Adipocyte (in vitro differentiated cells): Measurements from ENCODE around the gene CCL24.

Experiments
- DNase-seq: peaks from one replicate; pipeline ENCODE4 v3.0.0-alpha.2; 2015; ENCODE audit warnings: low read depth
- H3K27me3 ChIP-seq: replicated peaks from 2 replicates; pipeline ENCODE4 v1.7.0; 2013; ENCODE audit warnings: mild to moderate bottlenecking, low read length, moderate library complexity; ENCODE audit not compliant: control insufficient read depth, insufficient read depth
- H3K36me3 ChIP-seq: 2 replicates; pipeline ENCODE4 v1.7.0; 2013; ENCODE audit warnings: low read length, mild to moderate bottlenecking, moderate library complexity; ENCODE audit not compliant: control insufficient read depth, insufficient read depth, severe bottlenecking
- H3K4me1 ChIP-seq: 2 replicates; pipeline ENCODE4 v1.7.0; 2013; ENCODE audit warnings: mild to moderate bottlenecking, low read length, moderate library complexity; ENCODE audit not compliant: control insufficient read depth, insufficient read depth
- H3K4me3 ChIP-seq: 2 replicates; pipeline ENCODE4 v1.7.0; 2013; ENCODE audit warnings: mild to moderate bottlenecking, low read length, moderate library complexity
- H3K9ac ChIP-seq: 2 replicates; pipeline ENCODE4 v1.7.0; 2013; ENCODE audit warnings: mild to moderate bottlenecking, low read length, moderate library complexity
- H3K9me3 ChIP-seq: 2 replicates; pipeline ENCODE4 v1.7.0; 2013; ENCODE audit warnings: mild to moderate bottlenecking, low read length, moderate library complexity; ENCODE audit not compliant: control insufficient read depth

Gene CCL24

DNA sequence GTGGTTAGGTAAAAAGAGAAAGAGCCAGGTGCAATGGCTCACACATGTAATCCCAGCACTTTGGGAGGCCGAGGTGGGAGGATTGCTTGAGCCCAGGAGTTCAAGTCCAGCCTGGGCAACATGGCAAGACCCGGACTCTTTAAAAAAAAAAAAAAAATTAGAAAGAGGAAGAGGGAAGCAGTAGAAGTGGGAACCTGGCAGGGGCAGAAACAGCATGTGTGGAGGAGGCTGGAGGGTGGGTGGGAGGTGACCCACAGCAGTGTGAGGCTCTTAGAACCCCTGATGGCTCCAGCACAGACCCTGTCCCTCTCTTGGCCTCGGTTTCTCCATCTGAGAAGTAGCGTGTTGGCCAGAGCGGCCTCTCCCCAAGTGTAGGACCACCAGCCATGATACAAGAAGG lies 4.9 kb upstream of the CCL24 start:
- Histone ChIP-seq H3K9ac (no peak overlapping the region), H3K36me3 (no peaks in the 10 kb centered on the region), H3K4me1 (no peaks in the 10 kb centered on the region), H3K4me3 (no peak overlapping the region), H3K9me3 (no peaks in the 10 kb centered on the region), H3K27me3 (peaks cover 27% of the 10 kb centered on the region)
- DNase-seq, result no peak

DNA sequence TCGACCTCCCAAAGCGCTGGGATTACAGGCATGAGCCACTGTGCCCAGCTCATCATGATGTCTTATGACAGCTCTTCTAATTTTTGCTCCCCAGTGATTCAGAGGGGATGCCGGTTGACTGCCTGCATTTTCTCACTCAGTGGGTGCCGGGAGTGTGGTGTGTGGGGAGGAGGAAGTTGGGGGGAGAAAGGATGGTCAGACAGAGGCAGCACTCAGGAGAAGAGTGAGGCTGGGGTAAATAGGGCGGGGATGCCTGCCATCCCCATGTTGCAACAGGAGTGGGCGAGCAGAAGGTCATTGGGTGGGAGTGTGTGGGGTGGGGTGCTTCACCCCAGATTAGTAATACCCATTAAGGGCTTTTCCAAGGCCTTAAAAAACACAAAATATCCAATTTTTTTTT lies 3.5 kb upstream of the CCL24 start:
- DNase-seq, result no peak
- Histone ChIP-seq H3K9me3 (no peaks in the 10 kb centered on the region), H3K36me3 (no peaks in the 10 kb centered on the region), H3K27me3 (peaks cover 18% of the 10 kb centered on the region), H3K4me1 (no peaks in the 10 kb centered on the region), H3K9ac (no peak overlapping the region), H3K4me3 (no peak overlapping the region)

DNA sequence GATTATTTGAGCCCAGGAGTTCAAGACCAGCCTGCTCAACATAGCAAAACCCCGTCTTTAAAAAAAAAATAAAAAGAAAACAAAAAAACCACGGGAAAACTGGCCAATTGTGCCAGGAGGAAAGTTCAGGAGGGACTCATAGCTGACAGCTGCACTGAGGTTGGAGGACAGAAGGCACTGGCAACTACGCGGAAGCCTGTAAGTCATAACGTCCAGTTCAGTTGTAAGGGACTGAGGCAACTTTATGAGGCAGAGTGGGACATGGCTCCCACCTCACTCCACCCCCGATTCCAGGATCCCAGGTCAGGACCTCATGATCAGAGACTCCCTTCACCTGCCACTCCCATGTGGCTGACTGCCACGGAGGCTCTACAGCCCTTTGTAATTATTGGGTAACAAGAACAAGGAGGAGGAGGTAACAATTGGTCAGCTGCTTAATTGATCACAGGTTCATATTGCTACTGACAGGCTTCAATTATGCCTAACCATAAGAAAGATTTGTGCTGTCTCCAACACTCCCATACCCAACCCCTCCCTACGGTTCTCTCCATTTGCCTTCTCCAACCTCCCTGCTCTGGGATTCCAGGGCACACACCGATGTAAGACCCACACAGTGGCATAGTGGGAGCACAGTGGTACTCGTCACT lies 1.9 kb upstream of the CCL24 start:
- H3K4me3 ChIP-seq, result no peak overlapping the region
- DNase-seq, result no peak
- H3K9ac ChIP-seq, result no peak overlapping the region

DNA sequence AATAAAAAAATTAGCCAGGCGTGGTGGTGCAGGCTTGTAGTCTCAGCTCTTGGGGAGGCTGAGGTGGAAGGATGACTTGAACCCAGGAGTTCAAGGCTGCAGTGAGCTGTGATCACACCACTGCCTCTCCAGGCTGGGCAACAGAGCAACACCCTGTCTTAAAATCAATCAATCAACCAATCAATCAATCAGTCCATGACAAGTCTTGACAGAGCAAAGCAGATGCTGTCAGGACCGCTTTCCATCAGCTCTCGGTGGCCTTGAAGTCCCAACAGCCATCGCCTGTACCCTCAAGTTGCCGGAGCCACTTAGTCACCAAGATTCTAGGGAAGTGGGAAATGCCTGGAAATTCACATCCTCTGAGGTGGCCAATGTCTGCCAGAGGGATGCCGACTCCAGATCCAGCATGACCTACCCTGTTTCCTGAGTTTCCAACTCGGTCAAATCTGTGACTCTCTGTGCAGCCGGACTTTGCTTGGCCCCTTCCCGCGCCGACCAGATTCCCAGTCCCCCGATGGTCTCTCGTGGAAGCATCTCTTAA lies 871 bp upstream of the CCL24 start:
- no peaks in the 10 kb centered on the region for H3K4me1 ChIP-seq
- no peak overlapping the region for H3K9ac ChIP-seq
- H3K4me3 ChIP-seq, result no peak overlapping the region
- H3K9me3 ChIP-seq, result no peaks in the 10 kb centered on the region
- H3K27me3 ChIP-seq, result peaks cover 10% of the 10 kb centered on the region
- no peaks in the 10 kb centered on the region for H3K36me3 ChIP-seq
- no peak for DNase-seq

More for the DNA sequence above, 1.9 kb upstream of the CCL24 start:
- H3K27me3 ChIP-seq, result peaks cover 10% of the 10 kb centered on the region
- no peaks in the 10 kb centered on the region for H3K4me1 ChIP-seq
- no peaks in the 10 kb centered on the region for H3K9me3 ChIP-seq
- H3K36me3 ChIP-seq, result no peaks in the 10 kb centered on the region

DNA sequence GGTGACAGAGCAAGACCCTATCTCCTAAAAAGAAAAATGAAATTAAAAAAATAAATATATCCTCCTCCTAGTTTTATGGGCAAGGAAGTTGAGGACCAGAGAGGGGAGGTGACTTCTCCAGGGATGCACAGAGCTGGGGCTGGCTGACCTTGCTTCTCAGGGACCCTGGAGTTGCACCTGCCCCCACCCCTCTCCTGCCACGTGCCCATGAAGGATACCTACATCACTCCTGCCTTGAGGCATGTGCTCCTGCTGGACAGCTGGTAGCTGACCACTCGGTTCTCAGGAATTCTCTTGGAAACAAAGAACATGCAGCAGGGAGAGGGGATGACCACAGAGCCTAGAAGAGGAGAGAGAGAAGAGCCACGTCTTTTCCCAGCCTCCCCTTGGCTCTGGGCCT lies 522 bp downstream of the CCL24 start:
- no peaks in the 10 kb centered on the region for H3K36me3 ChIP-seq
- H3K4me1 ChIP-seq, result no peaks in the 10 kb centered on the region
- no peak overlapping the region for H3K9ac ChIP-seq
- peaks cover 10% of the 10 kb centered on the region for H3K27me3 ChIP-seq
- DNase-seq, result no peak
- H3K4me3 ChIP-seq, result no peak overlapping the region
- H3K9me3 ChIP-seq, result no peaks in the 10 kb centered on the region

DNA sequence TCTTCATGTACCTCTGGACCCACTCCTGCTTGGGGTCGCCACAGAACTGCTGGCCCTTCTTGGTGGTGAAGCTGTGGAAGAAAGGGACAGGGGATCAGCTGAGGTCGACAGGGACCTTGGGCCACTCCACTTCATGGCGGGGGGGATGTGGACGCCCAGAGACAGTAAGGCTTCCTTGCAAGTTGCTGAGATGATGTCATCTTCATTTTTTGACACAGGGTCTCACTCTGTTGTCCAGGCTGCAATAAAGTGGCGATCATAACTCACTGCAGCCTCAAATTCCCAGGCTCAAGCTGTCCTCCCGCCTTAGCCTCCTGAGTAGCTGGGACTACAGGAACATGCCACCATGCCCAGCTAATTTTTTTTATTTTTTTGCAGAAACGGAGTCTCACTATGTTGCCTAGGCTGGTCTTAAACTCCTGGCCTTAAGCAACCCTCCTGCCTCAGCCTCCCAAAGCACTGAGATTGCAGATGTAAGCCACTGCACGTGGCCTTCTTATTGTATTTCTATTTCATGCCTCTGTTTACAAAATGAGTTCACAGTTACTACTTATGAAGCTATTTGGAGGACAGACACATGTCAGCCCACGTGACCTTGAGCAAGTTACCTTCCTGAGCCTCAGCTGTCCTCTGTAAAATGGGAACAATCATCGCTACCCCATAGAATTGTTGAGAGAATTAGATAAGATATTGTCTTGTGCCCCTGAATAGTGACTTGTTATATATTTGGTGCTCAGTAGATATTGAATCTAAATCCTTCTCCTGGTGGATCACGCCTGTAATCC lies 1.5 kb downstream of the CCL24 start:
- Histone ChIP-seq H3K9ac (no peak overlapping the region), H3K9me3 (peaks cover 9% of the 10 kb centered on the region), H3K4me1 (no peaks in the 10 kb centered on the region), H3K36me3 (no peaks in the 10 kb centered on the region), H3K4me3 (no peak overlapping the region), H3K27me3 (peaks cover 10% of the 10 kb centered on the region)
- no peak for DNase-seq

DNA sequence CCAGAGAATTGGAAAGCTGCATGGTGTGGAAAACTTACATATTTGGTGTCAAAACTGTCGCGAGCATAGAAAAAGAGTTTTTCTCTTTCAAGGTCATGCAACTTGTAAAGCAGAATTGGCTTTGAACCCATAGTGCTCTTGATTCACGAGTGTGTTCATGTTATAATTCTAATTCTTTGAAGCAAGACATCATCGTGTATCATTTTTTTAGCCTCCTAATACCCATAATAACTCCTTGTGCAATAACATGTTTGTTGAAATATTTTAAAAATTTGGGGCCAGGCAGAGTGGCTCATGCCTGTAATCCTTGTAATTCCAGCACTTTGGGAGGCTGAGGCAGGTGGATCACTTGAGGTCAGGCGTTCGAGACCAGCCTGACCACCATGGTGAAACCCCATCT lies 4.2 kb downstream of the CCL24 start:
- peak; percentile 20 for DNase-seq
- H3K27me3 ChIP-seq, result no peaks in the 10 kb centered on the region
- peaks cover 22% of the 10 kb centered on the region for H3K9me3 ChIP-seq
- no peaks in the 10 kb centered on the region for H3K4me1 ChIP-seq
- H3K36me3 ChIP-seq, result no peaks in the 10 kb centered on the region
- no peak overlapping the region for H3K9ac ChIP-seq
- no peak overlapping the region for H3K4me3 ChIP-seq

DNA sequence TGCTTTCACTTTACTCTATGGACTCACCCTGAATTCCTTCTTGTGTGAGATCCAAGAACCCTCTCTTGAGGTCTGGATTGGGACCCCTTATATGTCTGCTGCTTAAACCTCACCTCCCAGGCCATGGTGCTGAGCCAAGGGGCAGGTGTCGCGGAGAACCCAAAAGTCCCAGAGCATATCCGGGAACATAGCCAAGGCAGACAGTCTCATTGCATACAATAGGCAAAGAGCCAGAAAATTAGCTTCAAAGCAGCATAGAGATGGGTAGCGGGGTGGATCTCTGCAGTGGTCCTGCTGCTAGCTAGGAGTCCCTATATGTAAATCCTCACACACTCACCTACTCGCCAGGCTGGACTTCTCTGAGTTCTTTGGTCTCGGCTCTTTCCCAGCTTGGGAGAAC lies 5.5 kb downstream of the CCL24 start:
- Histone ChIP-seq H3K9me3 (peaks cover 22% of the 10 kb centered on the region), H3K4me1 (no peaks in the 10 kb centered on the region), H3K36me3 (no peaks in the 10 kb centered on the region), H3K4me3 (no peak overlapping the region), H3K27me3 (peaks cover 4% of the 10 kb centered on the region), H3K9ac (no peak overlapping the region)
- DNase-seq, result no peak

DNA sequence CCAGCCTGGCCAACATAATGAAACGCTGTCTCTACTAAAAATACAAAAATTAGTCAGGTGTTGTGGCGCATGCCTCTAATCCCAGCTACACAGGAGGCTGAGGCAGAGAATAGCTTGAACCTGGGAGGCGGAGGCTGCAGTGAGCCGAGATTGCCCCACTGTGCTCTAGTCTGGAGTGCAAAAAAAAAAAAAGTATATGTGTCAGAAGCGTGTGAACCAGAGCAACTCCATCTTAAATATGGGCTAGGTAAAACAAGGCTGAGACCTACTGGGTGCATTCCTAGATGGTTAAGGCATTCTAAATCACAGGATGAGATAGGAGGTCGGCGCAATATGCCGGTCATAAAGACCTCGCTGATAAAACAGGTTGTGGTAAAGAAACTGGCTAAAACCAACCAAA lies 6.2 kb downstream of the CCL24 start:
- H3K27me3 ChIP-seq, result peaks cover 4% of the 10 kb centered on the region
- peaks cover 22% of the 10 kb centered on the region for H3K9me3 ChIP-seq
- no peak for DNase-seq
- H3K4me3 ChIP-seq, result no peak overlapping the region
- H3K36me3 ChIP-seq, result no peaks in the 10 kb centered on the region
- H3K4me1 ChIP-seq, result no peaks in the 10 kb centered on the region
- H3K9ac ChIP-seq, result no peak overlapping the region

DNA sequence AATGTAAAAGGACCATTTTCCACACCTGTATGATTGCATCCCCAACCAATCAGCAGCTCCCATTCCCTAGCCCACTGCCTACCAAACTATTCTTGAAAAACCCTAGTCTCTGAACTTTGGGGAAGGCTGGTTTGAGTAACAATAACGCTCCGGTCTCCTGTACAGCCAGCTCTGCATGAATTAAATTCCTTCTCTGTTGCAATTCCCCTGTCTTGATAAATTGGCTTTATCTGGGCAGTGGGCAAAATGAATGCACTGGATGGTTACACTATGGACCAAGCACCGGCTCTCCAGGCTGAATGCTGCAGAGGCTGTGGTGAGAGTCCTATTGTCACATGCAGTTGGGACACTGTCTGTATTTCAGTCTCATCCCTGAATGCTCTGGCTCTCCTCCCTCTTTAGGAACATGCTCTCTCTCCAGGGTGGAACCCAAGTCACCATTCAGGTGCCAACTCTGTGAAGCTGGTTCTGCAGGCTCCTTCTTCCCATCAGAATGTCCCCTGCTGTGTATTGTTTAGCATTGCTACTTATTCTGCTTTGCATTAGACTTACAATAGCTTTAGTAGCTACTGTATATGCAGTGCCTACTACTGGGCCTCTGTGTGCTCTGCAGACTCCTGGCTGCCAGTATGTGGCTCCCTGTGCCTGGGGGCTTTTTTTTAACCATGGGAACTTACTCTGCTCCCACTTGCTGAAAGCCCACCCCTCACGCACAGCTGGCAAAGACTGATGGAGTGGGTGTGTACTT lies 6.9 kb downstream of the CCL24 start:
- DNase-seq, result no peak

DNA sequence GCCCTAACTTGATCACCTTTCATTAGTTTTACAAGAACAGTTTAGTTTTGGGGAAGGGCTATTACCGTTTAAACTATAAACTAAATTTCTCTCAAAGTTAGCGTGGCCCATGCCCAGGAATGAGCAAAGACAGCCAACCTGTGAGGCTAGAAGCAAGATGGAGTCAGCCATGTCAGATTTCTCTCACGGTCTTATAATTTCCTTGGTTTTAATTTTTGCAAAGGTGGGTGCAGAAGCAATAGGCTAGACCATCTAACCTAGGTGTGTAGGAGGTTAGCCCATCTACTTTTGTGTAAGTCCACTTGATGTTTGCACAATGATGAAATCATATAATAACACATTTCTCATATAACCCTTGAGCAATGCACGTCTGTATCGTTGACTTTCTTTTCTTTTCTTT lies 8.9 kb downstream of the CCL24 start:
- H3K36me3 ChIP-seq, result no peaks in the 10 kb centered on the region
- H3K4me3 ChIP-seq, result no peak overlapping the region
- peaks cover 4% of the 10 kb centered on the region for H3K27me3 ChIP-seq
- DNase-seq, result no peak
- H3K4me1 ChIP-seq, result no peaks in the 10 kb centered on the region
- H3K9me3 ChIP-seq, result peaks cover 22% of the 10 kb centered on the region
- no peak overlapping the region for H3K9ac ChIP-seq

More for the DNA sequence above, 6.9 kb downstream of the CCL24 start:
- H3K4me3 ChIP-seq, result no peak overlapping the region
- peaks cover 4% of the 10 kb centered on the region for H3K27me3 ChIP-seq
- H3K36me3 ChIP-seq, result no peaks in the 10 kb centered on the region
- H3K9ac ChIP-seq, result no peak overlapping the region
- H3K4me1 ChIP-seq, result no peaks in the 10 kb centered on the region
- H3K9me3 ChIP-seq, result peaks cover 22% of the 10 kb centered on the region
